Vagina (tissue), 2 donors: Measurements from ENCODE around the gene C15orf62. TPM values are rescaled to one million over a fixed set of nuclear protein-coding genes. Genes with fewer than 3 reads are reported as not detected.

Source experiments
- DNase-seq, 2 donors: peaks; one replicate each; pipeline ENCODE4 v3.0.0-alpha.2; 2017; ENCODE audit errors: extremely low spot score in 2 of 2
- H3K27ac ChIP-seq: fragments of 200-600 bp; sonication (generic); one replicate; pipeline ENCODE4 v1.5.1; 2019
- H3K27me3 ChIP-seq: fragments of 200-600 bp; sonication (generic); one replicate; pipeline ENCODE4 v1.5.1; 2019
- H3K36me3 ChIP-seq, 2 donors: fragments of 200-600 bp; sonication (generic); one replicate each; pipeline ENCODE4 v1.5.1; 2017 to 2019
- H3K4me1 ChIP-seq: fragments of 200-600 bp; sonication (generic); one replicate; pipeline ENCODE4 v1.5.1; 2019
- H3K4me3 ChIP-seq, 2 donors: fragments of 200-600 bp; sonication (generic); 1 replicate in 1 of 2; 2 replicates in 1 of 2; pipeline ENCODE4 v1.5.1; 2016 to 2019
- H3K9me3 ChIP-seq: fragments of 200-600 bp; sonication (generic); one replicate; pipeline ENCODE4 v1.5.1; 2019
- POLR2A ChIP-seq, 2 donors: fragments of 450-650 bp; IDR thresholded peaks; one replicate each; pipeline ENCODE4 v1.6.1; 2017; ENCODE audit warnings: antibody characterized with exemption in 2 of 2, mild to moderate bottlenecking in 2 of 2, moderate library complexity in 2 of 2
- POLR2AphosphoS5 ChIP-seq, 2 donors: sonication (generic); formaldehyde crosslinking; IDR thresholded peaks; one replicate each; pipeline ENCODE4 v1.9.0; 2017; ENCODE audit warnings: antibody characterized with exemption in 2 of 2, mild to moderate bottlenecking in 2 of 2, low read depth in 1 of 2; ENCODE audit not compliant: insufficient read depth in 1 of 2
- intact Hi-C: fragments of 100-400 bp; cut with DNase I; formaldehyde crosslinking; loops from one replicate; pipeline ENCODE4 v1.15.1; 2023
- small RNA-seq: library from RNA; depleted of rRNA; stranded (forward); fragments of <200 nt; gene quantifications from one replicate; pipeline ENCODE3, GENCODE V24; 2016
- total RNA-seq: library from RNA; depleted of rRNA; stranded (reverse); fragments of >200 nt; gene quantifications from one replicate; pipeline ENCODE4 v1.2.3, GENCODE V29; 2016
- TF ChIP-seq, protein P1 (sequence below), 3 experiments: fragments of 450-650 bp in 2 of 3; fragments of 200-600 bp in 1 of 3; sonication (generic) in 1 of 3; IDR thresholded peaks; one replicate each; pipeline ENCODE4 v1.5.1; 2017 to 2019; ENCODE audit warnings: antibody characterized with exemption in 3 of 3, mild to moderate bottlenecking in 2 of 3, moderate library complexity in 2 of 3

The C15orf62 gene
- total RNA-seq, 1 donor from 2014 or later: 2.9 TPM

DNA sequence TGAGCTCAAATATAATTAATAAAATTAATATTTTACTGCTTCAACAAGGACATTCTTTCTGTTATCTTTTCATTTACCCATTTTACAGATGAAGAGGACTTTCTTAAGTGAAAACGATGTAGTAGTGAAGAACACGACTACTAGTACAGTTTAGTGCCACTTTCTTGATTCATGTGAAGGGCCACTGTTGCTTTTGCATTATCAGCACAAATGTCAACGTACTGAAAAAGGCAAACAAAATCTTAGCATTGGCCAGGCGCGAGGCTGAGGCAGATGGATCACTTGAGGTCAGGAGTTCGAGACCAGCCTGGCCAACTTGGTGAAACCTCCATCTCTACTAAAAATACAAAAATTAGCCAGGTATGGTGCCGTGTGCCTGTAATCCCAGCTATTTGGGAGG is 49.3 kb downstream of the C15orf62 start:
- no peak for DNase-seq

DNA sequence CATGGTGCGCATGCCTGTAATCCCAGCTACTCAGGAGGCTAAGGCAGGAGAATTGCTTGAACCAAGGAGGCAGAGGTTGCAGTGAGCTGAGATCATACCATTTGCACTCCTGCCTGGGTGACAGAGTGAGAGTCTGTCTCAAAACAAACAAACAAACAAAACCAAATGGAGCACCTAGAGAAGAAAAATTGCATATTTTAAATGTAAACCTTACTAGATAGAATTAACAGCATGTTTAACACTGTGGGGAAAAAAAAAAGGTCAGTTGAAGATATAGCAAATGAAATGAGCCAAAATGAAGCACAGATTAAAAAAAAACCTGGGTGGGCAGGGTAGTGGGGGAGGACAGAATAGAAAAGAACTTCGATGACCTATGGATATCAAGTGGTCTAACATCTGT is 51.4 kb downstream of the C15orf62 start:
- no peaks in the 10 kb centered on the region for H3K9me3 ChIP-seq
- TF ChIP-seq, protein P1, sequence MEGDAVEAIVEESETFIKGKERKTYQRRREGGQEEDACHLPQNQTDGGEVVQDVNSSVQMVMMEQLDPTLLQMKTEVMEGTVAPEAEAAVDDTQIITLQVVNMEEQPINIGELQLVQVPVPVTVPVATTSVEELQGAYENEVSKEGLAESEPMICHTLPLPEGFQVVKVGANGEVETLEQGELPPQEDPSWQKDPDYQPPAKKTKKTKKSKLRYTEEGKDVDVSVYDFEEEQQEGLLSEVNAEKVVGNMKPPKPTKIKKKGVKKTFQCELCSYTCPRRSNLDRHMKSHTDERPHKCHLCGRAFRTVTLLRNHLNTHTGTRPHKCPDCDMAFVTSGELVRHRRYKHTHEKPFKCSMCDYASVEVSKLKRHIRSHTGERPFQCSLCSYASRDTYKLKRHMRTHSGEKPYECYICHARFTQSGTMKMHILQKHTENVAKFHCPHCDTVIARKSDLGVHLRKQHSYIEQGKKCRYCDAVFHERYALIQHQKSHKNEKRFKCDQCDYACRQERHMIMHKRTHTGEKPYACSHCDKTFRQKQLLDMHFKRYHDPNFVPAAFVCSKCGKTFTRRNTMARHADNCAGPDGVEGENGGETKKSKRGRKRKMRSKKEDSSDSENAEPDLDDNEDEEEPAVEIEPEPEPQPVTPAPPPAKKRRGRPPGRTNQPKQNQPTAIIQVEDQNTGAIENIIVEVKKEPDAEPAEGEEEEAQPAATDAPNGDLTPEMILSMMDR (IDR thresholded peaks at IDR 0.05): no peak
- no peak for TF ChIP-seq POLR2A (IDR thresholded peaks at IDR 0.05)
- no peak for TF ChIP-seq POLR2AphosphoS5 (IDR thresholded peaks at IDR 0.05; ENCODE audit: insufficient read depth in 1 of 2, low read depth in 1 of 2)
- no peak for DNase-seq
- intact Hi-C loops: no loop called here
- H3K4me1 ChIP-seq: no peaks in the 10 kb centered on the region
- H3K4me3 ChIP-seq: no peak overlapping the region
- no peaks in the 10 kb centered on the region for H3K36me3 ChIP-seq
- H3K27me3 ChIP-seq: no peaks in the 10 kb centered on the region
- no peak overlapping the region for H3K27ac ChIP-seq

More for the DNA sequence above, 49.3 kb downstream of the C15orf62 start:
- TF ChIP-seq, protein P1 (IDR thresholded peaks at IDR 0.05): no peak
- no peak for TF ChIP-seq POLR2AphosphoS5 (IDR thresholded peaks at IDR 0.05; ENCODE audit: insufficient read depth in 1 of 2, low read depth in 1 of 2)
- no peak for TF ChIP-seq POLR2A (IDR thresholded peaks at IDR 0.05)
- intact Hi-C loops: no loop called here
- Histone ChIP-seq H3K4me3 (no peak overlapping the region), H3K27ac (no peak overlapping the region), H3K36me3 (peaks cover 0 to 5% of the 10 kb centered on the region in 2 donors), H3K9me3 (no peaks in the 10 kb centered on the region), H3K27me3 (no peaks in the 10 kb centered on the region), H3K4me1 (no peaks in the 10 kb centered on the region)

Small RNA genes within 50 kb of the gene (small RNA-seq; reads per million reads assigned to genes)
- gene SUMO2P15: not detected

Other genes starting within 250 kb of the C15orf62 start
- 20.6 TPM for gene CCDC32, start 204.9 kb upstream of the C15orf62 start, total RNA-seq
- 12.8 TPM for gene RPUSD2, start 200.7 kb upstream of the C15orf62 start, total RNA-seq
- gene KNL1, start 175.7 kb upstream of the C15orf62 start, total RNA-seq: 3.4 TPM
- 4.2 TPM for gene RAD51, start 74.8 kb upstream of the C15orf62 start, total RNA-seq
- 19.6 TPM for gene RMDN3, start 14.7 kb upstream of the C15orf62 start, total RNA-seq
- gene GCHFR, start 5.9 kb upstream of the C15orf62 start, total RNA-seq: 69.7 TPM
- 34.4 TPM for gene ZFYVE19, start 37.1 kb downstream of the C15orf62 start, total RNA-seq
- 14.0 TPM for gene DNAJC17, start 37.5 kb downstream of the C15orf62 start, total RNA-seq
- not detected for gene PPP1R14D, start 58.7 kb downstream of the C15orf62 start, total RNA-seq
- gene SPINT1, start 74.1 kb downstream of the C15orf62 start, total RNA-seq: 80.3 TPM
- 32.9 TPM for gene RHOV, start 104.3 kb downstream of the C15orf62 start, total RNA-seq
- gene VPS18, start 124.5 kb downstream of the C15orf62 start, total RNA-seq: 21.4 TPM
- gene DLL4, start 159.4 kb downstream of the C15orf62 start, total RNA-seq: 20.9 TPM
- 25.3 TPM for gene CHAC1, start 183.5 kb downstream of the C15orf62 start, total RNA-seq